ENCODE data around the gene DDX60.

- TF ChIP-seq CTCF (tag by site-specific recombination; IDR thresholded peaks at IDR 0.05) (no peak), SETDB1 (IDR thresholded peaks at IDR 0.05; ENCODE audit: insufficient read length, low read length) (no peak), ZNF19 (tag by site-specific recombination; IDR thresholded peaks at IDR 0.05; ENCODE audit: low read depth) (no peak)
These were observed 15.5 kb upstream of the DDX60 start for GRCh38 chr4:168334053-168334452.
